Neuronal stem cell (in vitro differentiated cells): ENCODE results near the gene PACRG.

Experiments used
- DNase-seq: peaks from one replicate; pipeline ENCODE4 v3.0.0-alpha.2; 2013; ENCODE audit warnings: low spot score
- H2AFZ ChIP-seq: one replicate; pipeline ENCODE4 v1.6.1; 2013; ENCODE audit warnings: mild to moderate bottlenecking, low read length, inconsistent platforms
- H2AK5ac ChIP-seq: 2 replicates; pipeline ENCODE4 v1.6.1; 2013; ENCODE audit warnings: low read depth, mild to moderate bottlenecking, inconsistent platforms, low read length, moderate library complexity, mixed read lengths
- H2BK120ac ChIP-seq: 2 replicates; pipeline ENCODE4 v1.6.1; 2013; ENCODE audit warnings: low read depth, mild to moderate bottlenecking, inconsistent platforms, low read length, moderate library complexity, mixed read lengths
- H2BK12ac ChIP-seq: one replicate; pipeline ENCODE4 v1.6.1; 2013; ENCODE audit warnings: low read length, inconsistent platforms
- H2BK15ac ChIP-seq: 2 replicates; pipeline ENCODE4 v1.6.1; 2013; ENCODE audit warnings: mild to moderate bottlenecking, low read length, inconsistent platforms, mixed read lengths
- H2BK5ac ChIP-seq: one replicate; pipeline ENCODE4 v1.6.1; 2013; ENCODE audit warnings: inconsistent platforms, mild to moderate bottlenecking, low read length, moderate library complexity
- H3K14ac ChIP-seq: one replicate; pipeline ENCODE4 v1.6.1; 2013; ENCODE audit warnings: low read length, inconsistent platforms
- H3K18ac ChIP-seq: 2 replicates; pipeline ENCODE4 v1.6.1; 2013; ENCODE audit warnings: low read length, inconsistent platforms
- H3K23ac ChIP-seq: 2 replicates; pipeline ENCODE4 v1.6.1; 2013; ENCODE audit warnings: low read depth, mild to moderate bottlenecking, mixed read lengths, low read length, inconsistent platforms; ENCODE audit not compliant: poor library complexity
- H3K27ac ChIP-seq: replicated peaks from 3 replicates; pipeline ENCODE4 v1.5.1; 2013; ENCODE audit warnings: low read length, inconsistent platforms
- H3K27me3 ChIP-seq, 3 experiments: 2 replicates each; pipeline ENCODE4 v1.6.1; 2013; ENCODE audit warnings: low read length in 3 of 3, mild to moderate bottlenecking in 2 of 3, inconsistent platforms in 1 of 3, low read depth in 1 of 3, mixed read lengths in 1 of 3, moderate library complexity in 1 of 3; ENCODE audit not compliant: control insufficient read depth in 3 of 3, insufficient read depth in 3 of 3
- H3K36me3 ChIP-seq, 2 donors: replicated peaks in 1 of 2; 2 replicates each; pipeline ENCODE4 v1.6.1; 2013; ENCODE audit warnings: low read length in 2 of 2; ENCODE audit not compliant: control insufficient read depth in 2 of 2, insufficient read depth in 2 of 2
- H3K4ac ChIP-seq: 2 replicates; pipeline ENCODE4 v1.6.1; 2013; ENCODE audit warnings: inconsistent platforms, mild to moderate bottlenecking, low read length, moderate library complexity
- H3K4me1 ChIP-seq, 2 donors: 1 replicate in 1 of 2; 2 replicates in 1 of 2; pipeline ENCODE4 v1.6.1; 2013; ENCODE audit warnings: low read length in 2 of 2, low read depth in 1 of 2; ENCODE audit not compliant: control insufficient read depth in 2 of 2, insufficient read depth in 1 of 2
- H3K4me2 ChIP-seq: one replicate; pipeline ENCODE4 v1.6.1; 2013; ENCODE audit warnings: mild to moderate bottlenecking, low read length, inconsistent platforms; ENCODE audit not compliant: insufficient read depth, poor library complexity, severe bottlenecking
- H3K4me3 ChIP-seq, 2 donors: 2 replicates each; pipeline ENCODE4 v1.5.1; 2013; ENCODE audit warnings: low read length in 2 of 2, mild to moderate bottlenecking in 2 of 2, inconsistent platforms in 1 of 2, moderate library complexity in 1 of 2
- H3K79me1 ChIP-seq: one replicate; pipeline ENCODE4 v1.6.1; 2013; ENCODE audit warnings: low read depth, mild to moderate bottlenecking, inconsistent platforms, low read length, moderate library complexity
- H3K9ac ChIP-seq: one replicate; pipeline ENCODE4 v1.6.1; 2013; ENCODE audit warnings: mild to moderate bottlenecking, low read depth, low read length, inconsistent platforms; ENCODE audit not compliant: poor library complexity
- H3K9me3 ChIP-seq, 2 donors: replicated peaks in 1 of 2; 2 replicates each; pipeline versions ENCODE3 to v1.6.1; 2013; ENCODE audit warnings: low read length in 2 of 2, mild to moderate bottlenecking in 2 of 2, inconsistent platforms in 1 of 2, low read depth in 1 of 2, mixed read lengths in 1 of 2, moderate library complexity in 1 of 2; ENCODE audit not compliant: control insufficient read depth in 2 of 2, insufficient read depth in 1 of 2
- H4K8ac ChIP-seq: one replicate; pipeline ENCODE4 v1.6.1; 2013; ENCODE audit warnings: low read depth, mild to moderate bottlenecking, inconsistent platforms, low read length, moderate library complexity
- H4K91ac ChIP-seq: one replicate; pipeline ENCODE4 v1.6.1; 2013; ENCODE audit warnings: low read length, low read depth, mild to moderate bottlenecking, inconsistent platforms; ENCODE audit not compliant: poor library complexity
- WGBS, 2 donors: extraction: QIAGEN DNeasy Blood & Tissue Kit; methylation state at CpG; one replicate each; pipeline ENCODE4 v1.1.7; 2013; ENCODE audit warnings: missing lambda C conversion rate in 2 of 2, mixed read lengths in 1 of 2; ENCODE audit not compliant: insufficient read length in 2 of 2, insufficient replicate concordance in 1 of 2; ENCODE audit errors: extremely low coverage in 2 of 2; 5-methylcytosine and 5-hydroxymethylcytosine counted together

PACRG gene

DNA sequence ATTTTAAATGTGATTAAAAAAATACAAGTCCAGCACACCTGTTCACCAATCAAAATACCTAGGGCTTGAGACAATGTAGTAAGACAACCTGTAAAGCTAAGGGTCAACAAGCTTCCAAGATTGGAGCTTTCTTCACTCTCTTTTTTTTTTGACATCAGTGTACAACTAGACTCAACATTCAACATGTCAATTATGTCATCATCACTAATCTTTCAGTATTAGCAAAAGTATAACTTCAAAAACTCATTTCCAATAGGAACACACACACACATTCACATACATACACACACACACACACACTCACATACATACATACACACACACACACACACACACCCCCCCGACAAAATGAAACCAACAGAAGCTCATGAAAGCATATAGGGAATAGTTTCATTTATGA, 26.2 kb upstream of the PACRG start:
- no peaks in the 10 kb centered on the region for H3K27me3 ChIP-seq
- WGBS, 2 donors, result no CpG with 5 or more reads among the region's 1 CpG
- no peak overlapping the region for H2BK5ac ChIP-seq
- H4K91ac ChIP-seq, result no peak overlapping the region
- no peak overlapping the region for H3K4me2 ChIP-seq
- no peak overlapping the region for H2BK15ac ChIP-seq
- no peak overlapping the region for H3K9ac ChIP-seq
- H3K4ac ChIP-seq, result no peak overlapping the region
- peaks cover 3 to 6% of the 10 kb centered on the region in 2 donors for H3K4me1 ChIP-seq
- DNase-seq, result no peak
- no peak overlapping the region for H4K8ac ChIP-seq
- H2BK12ac ChIP-seq, result no peak overlapping the region
- H3K4me3 ChIP-seq, result no peak overlapping the region
- H3K79me1 ChIP-seq, result no peaks in the 10 kb centered on the region
- no peak overlapping the region for H3K23ac ChIP-seq
- no peaks in the 10 kb centered on the region for H3K36me3 ChIP-seq
- no peak overlapping the region for H3K18ac ChIP-seq
- no peak overlapping the region for H2AK5ac ChIP-seq
- no peaks in the 10 kb centered on the region for H3K9me3 ChIP-seq
- H3K14ac ChIP-seq, result no peak overlapping the region
- no peak overlapping the region for H2BK120ac ChIP-seq
- H2AFZ ChIP-seq, result no peak overlapping the region
- no peak overlapping the region for H3K27ac ChIP-seq

DNA sequence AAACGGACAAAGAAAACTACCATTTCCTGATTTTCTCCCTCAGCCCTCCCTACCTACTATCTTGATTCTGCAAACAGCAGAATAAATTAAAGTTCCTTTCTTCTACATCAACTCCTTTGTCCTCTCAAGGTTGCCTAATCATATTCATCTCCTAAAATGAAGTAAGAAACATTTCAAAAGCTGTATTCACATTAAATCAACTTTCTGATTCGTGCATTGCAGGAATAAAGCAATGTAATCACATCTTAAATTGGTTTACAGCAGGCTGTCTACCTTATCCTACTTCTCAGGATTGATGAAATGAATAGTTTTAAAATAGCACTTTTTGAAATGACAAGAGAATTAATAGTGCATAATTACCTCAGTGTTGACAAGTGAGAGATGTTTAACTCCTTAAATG, 25.3 kb upstream of the PACRG start:
- WGBS, 2 donors, result no CpG with 5 or more reads among the region's 2 CpGs
- H3K23ac ChIP-seq, result no peak overlapping the region

DNA sequence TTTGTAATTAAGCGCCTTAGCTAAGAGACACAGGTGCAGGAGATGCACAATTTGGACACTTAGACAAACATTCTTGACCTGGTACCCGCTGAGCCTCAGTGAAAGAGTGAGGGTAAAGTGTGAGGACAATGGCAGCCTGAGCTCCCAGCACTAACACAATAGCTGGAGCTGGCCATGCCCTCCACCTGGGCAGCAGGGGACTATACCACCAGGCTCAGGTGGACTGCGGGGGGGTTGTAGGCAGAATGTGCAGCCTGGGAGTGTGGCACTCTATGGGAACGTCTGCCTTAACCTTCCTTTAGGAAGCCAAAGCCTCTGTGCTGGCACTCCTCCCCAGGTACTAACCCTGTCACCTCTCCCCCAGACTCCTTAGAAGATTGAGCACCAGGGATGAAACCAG, 23.8 kb upstream of the PACRG start:
- no peak overlapping the region for H2AFZ ChIP-seq
- no peak overlapping the region for H2BK12ac ChIP-seq
- H2BK120ac ChIP-seq, result no peak overlapping the region
- peaks cover 3 to 6% of the 10 kb centered on the region in 2 donors for H3K4me1 ChIP-seq
- H4K91ac ChIP-seq, result no peak overlapping the region
- H4K8ac ChIP-seq, result no peak overlapping the region
- DNase-seq, result no peak
- H2BK15ac ChIP-seq, result no peak overlapping the region
- H3K18ac ChIP-seq, result no peak overlapping the region
- no CpG with 5 or more reads among the region's 4 CpGs for WGBS, 2 donors
- H3K27ac ChIP-seq, result no peak overlapping the region
- no peaks in the 10 kb centered on the region for H3K36me3 ChIP-seq
- H3K14ac ChIP-seq, result no peak overlapping the region
- no peaks in the 10 kb centered on the region for H3K27me3 ChIP-seq
- H3K4ac ChIP-seq, result no peak overlapping the region
- H3K4me3 ChIP-seq, result no peak overlapping the region
- no peaks in the 10 kb centered on the region for H3K79me1 ChIP-seq
- no peak overlapping the region for H3K4me2 ChIP-seq
- H3K9ac ChIP-seq, result no peak overlapping the region
- H3K23ac ChIP-seq, result no peak overlapping the region
- H2AK5ac ChIP-seq, result no peak overlapping the region
- no peak overlapping the region for H2BK5ac ChIP-seq
- peaks cover 0 to 4% of the 10 kb centered on the region in 2 donors for H3K9me3 ChIP-seq

More for the DNA sequence above, 25.3 kb upstream of the PACRG start:
- Histone ChIP-seq H3K4me3 (no peak overlapping the region), H3K9me3 (no peaks in the 10 kb centered on the region), H4K91ac (no peak overlapping the region), H3K36me3 (no peaks in the 10 kb centered on the region), H2AK5ac (no peak overlapping the region), H4K8ac (no peak overlapping the region), H3K4me1 (peaks cover 3 to 6% of the 10 kb centered on the region in 2 donors), H2AFZ (peak overlapping the region; percentile 26), H2BK120ac (no peak overlapping the region), H3K27ac (no peak overlapping the region), H3K27me3 (no peaks in the 10 kb centered on the region), H3K18ac (no peak overlapping the region), H3K9ac (no peak overlapping the region), H2BK15ac (no peak overlapping the region), H2BK12ac (no peak overlapping the region), H3K14ac (no peak overlapping the region), H3K4ac (no peak overlapping the region), H3K79me1 (no peaks in the 10 kb centered on the region), H2BK5ac (no peak overlapping the region), H3K4me2 (no peak overlapping the region)
- DNase-seq, result no peak

DNA sequence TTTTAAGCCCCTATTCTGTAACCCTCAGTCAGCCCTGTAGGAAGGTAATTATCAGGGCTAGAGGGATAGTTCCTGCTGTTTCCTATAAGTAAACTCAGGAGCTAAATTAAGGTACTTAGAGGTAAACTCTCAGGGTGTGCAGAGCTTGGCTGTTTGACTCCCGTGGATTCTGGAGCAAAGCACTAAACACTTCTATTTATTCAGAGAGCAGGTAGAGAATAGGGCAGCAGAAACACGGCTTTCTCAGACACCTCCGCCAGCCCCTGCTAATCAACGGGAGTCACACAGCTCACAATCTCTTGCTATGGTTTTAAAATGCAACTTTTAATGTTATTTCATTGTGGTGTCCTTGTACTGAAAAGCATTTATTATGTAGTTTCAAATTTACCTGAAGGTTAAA, 22.0 kb upstream of the PACRG start:
- no peak overlapping the region for H3K4ac ChIP-seq
- no peak overlapping the region for H3K4me2 ChIP-seq
- H3K9me3 ChIP-seq, result peaks cover 1 to 4% of the 10 kb centered on the region in 2 donors
- no peaks in the 10 kb centered on the region for H3K79me1 ChIP-seq
- H3K18ac ChIP-seq, result no peak overlapping the region
- no peaks in the 10 kb centered on the region for H3K36me3 ChIP-seq
- no peak overlapping the region for H4K91ac ChIP-seq
- no peak overlapping the region for H3K23ac ChIP-seq
- no peak overlapping the region for H3K9ac ChIP-seq
- no peak overlapping the region for H3K14ac ChIP-seq
- H2BK15ac ChIP-seq, result no peak overlapping the region
- H2BK5ac ChIP-seq, result no peak overlapping the region
- H2AK5ac ChIP-seq, result no peak overlapping the region
- WGBS, 2 donors, result no CpG with 5 or more reads among the region's 4 CpGs
- H3K27me3 ChIP-seq, result no peaks in the 10 kb centered on the region
- no peak overlapping the region for H2BK120ac ChIP-seq
- no peak overlapping the region for H2BK12ac ChIP-seq
- H3K4me3 ChIP-seq, result no peak overlapping the region
- DNase-seq, result no peak
- H3K27ac ChIP-seq, result no peak overlapping the region
- no peak overlapping the region for H4K8ac ChIP-seq
- H2AFZ ChIP-seq, result no peak overlapping the region
- H3K4me1 ChIP-seq, result peaks cover 3 to 6% of the 10 kb centered on the region in 2 donors
